ENCODE measurements around the gene FRAS1.
"Not testable (repeated sequence)": the region's sequence is repeated elsewhere in the genome, so short reads cannot be mapped to it uniquely, and the experiment has no call there.

The FRAS1 gene

DNA sequence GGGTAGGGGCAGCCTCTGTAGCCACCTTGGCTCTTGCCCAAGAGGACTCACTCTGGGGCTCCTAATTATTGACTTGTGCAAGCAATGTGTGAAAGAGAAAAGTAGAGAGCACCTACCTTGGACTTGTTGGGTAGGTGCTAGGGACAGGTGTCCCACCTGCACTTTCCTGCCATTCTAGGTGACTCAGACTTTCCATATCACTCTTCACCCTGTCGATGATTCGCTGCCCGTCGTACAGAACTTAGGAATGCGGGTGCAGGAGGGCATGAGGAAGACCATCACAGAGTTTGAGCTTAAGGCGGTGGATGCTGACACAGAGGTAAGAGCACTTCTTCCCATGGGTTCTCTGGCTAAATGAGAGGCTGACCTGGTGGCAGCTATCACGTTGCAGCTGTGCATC lies 407.1 kb downstream of the FRAS1 start:
- DNase-seq, result no peak

DNA sequence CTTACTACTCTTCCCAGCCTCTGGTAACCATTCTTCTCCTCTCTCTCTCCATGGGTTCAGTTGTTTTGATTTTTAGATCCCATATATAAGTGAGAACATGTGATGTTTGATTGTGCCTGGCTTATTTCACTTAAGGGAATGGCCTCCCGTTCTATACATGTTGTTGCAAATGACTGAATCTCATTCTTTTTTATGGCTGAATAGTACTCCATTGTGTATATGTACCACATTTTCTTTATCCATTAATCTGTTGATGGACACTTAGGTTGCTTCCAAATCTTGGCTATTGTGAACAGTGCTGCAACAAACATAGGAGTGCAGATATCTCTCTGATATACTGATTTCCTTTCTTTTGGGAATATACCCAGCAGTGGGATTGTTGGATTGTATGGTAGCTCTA lies 410.1 kb downstream of the FRAS1 start:
- DNase-seq, result not testable (repeated sequence)

DNA sequence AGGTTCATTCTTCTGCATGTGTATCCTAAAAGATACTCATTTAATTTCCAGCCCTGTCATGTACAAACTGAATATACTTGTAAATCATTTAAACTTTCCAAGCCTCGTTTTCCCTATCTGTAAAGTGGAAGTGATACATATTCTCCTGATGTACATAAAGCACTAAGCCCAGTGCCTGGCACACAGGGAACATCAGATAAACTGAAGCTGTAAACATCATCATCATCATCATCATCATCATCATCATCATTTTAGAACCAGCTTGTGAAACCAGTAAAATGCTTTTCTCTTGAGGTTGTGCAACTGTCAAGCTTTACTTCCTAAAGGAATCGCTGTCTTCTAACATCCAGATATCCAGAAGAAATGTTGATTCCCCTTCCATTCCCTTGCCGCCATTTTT lies 411.1 kb downstream of the FRAS1 start:
- DNase-seq, result no peak

DNA sequence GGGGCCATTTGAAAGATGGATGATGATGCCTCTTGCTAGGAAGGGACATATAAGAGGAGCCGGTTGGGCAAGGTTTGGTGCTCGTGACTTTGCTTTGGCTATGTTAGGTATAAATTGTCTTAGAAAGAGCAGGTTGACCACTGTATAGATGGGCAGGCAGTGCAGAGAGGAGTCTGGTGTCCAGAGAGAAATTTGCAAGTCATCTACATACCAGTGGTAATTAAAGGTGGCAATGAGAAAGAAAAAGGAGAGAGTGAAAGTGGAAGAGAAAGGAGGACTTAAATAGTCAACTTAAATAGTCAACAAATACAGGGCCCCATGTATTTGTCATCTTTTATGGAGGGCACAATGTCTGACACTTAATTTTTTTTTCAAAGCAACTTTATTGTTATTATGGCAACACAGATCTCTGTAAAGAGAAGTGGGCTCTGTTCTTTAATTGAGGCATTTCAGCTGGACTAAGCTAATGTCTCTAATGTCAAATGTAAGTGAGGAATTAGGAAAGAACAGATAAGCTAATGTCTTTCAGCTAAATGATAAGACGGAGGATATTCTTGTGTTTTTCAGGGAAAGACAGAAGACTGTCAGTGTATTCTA lies 419.1 kb downstream of the FRAS1 start:
- DNase-seq, result no peak

DNA sequence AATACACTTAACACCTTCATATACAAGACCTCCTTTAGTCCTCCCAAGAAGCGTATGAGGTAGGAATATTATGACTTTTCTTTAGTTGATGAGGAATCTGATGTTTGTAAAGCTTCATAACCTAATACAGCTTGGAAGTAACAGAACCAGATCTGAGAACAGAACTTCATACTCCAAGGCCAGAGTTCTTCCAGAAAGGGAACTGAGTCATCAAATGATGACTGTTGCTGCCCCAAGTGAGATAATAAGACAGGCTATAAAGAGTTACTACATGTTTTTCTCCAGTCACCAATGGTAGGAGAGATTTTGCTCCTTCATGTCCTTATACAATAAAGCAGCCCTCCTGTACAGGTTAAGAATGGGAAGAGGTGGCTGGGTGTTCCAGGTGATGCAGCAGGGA lies 420.2 kb downstream of the FRAS1 start:
- DNase-seq, result no peak

DNA sequence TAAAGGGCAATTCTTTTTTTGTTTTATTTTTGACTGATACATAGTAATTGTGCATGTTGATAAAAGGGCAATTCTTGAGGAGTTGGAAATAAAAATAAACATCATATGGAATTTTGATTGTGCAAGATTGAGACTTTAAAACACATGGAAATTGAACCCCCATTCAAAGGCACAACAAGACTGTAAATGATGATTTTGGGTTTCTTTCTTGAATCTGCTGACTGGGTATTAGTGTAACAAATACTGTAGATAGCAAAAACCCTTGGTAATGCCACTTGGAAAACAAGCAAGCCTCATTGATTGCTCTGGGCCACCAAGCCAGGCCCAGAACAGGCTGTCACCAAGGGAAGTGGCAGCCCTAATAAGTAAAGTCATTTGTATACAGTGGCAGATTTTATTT lies 421.4 kb downstream of the FRAS1 start:
- no peak for DNase-seq

DNA sequence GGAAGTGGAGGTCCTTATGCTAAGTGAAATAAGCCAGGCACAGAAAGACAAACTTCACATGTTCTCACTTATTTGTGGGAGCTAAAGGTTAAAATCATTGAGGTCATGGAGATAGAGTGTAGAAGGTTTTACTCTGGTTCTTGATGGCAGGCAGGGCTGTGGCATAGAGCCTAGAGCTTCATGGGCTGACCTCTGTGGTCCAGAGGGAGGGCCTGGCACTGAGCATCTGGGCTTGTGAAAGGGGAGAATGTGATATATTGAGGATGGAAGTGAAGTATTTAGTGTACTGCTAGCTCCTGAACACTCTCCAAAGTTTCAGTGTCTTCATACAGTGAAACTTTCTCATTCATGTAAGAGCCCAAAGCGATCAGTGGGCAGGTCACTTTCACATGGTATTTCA lies 423.2 kb downstream of the FRAS1 start:
- no peak for DNase-seq

DNA sequence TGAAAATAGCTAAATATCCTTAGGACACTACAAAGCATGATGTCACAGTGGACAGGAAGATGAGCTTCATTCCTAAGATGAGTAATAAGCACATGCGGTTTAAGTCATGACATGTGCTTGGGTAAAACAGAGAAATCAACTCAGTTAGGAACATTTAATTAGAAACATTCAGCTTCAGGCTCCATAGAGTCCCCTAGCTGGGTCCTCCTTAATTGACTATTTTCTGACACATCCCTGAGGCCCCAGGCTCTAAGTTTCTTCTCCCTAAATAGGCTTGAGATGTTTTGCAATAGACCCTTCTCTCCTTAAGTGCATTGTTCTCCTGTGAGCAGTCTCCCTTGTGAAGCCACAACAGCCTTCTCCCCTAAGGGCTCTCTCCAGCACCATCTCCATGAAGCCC lies 424.1 kb downstream of the FRAS1 start:
- DNase-seq, result no peak

DNA sequence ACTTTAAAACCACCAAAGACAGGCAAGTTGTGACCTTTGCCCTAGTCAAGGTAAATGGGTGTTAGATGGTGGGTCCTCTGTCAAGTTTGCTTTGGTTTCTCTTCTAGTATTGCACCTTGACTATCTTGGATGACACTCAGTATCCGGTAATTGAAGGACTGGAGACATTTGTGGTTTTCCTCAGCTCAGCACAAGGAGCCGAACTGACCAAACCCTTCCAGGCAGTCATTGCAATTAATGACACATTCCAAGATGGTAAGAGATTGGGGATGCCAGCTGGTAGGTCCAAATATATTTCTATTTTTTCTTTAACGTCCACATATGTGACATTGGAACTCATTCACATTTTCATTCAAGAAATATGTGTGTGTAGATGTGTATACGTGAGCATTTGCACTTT lies 425.2 kb downstream of the FRAS1 start:
- no peak for DNase-seq

DNA sequence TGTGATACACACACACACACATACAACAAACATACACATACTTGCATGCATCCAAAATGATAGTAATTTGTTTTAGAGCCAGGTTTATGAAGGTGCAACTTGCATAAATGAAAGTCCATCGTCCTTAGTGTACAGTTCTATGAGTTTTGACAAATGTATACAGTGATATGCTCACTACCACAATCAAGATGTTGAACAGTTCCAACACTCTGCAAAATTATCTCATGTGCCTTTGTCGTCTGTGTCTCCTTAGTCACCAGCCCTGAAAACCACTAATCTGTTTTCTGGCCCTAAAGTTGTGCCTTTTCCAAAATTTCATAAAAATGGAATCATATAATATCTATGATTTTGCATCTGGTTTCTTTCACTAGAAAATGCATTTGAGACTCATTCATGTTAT lies 426.7 kb downstream of the FRAS1 start:
- no peak for DNase-seq

DNA sequence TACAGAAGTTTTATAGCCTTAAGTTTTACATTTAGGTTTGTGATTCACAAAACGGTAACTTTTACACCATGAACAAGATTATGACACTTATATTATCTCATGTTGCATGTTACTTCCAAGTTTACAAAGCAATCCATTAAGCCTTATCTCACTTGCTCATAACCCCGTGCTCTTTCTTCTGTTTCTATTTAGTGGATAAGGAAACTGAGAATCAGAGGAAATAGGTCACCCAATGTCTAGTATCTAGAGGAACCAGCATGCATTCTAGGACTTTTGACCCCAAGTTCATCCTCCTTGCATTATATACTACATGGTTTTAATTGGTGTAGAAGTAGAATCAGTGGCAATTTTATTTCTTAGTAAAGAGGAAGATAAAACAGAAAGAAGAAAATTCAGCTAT lies 427.5 kb downstream of the FRAS1 start:
- DNase-seq, result no peak

DNA sequence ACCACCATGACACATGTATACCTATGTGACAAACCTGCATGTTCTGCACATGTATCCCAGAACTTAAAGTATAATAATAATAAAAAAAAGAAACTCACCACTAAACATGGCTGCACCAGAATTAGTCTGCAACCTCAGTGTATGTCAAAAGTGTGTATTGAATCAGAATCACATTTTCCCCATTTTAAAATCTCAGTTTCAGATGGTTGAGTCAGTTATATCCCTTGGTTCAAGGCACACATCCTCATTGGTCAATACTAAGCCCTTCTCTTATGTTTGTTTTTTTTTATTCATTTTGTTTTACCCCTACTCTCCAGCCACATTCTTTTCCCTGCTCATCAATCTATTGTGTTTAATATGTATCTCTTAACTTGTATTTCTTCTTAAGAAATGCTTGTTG lies 436.6 kb downstream of the FRAS1 start:
- no peak for DNase-seq

DNA sequence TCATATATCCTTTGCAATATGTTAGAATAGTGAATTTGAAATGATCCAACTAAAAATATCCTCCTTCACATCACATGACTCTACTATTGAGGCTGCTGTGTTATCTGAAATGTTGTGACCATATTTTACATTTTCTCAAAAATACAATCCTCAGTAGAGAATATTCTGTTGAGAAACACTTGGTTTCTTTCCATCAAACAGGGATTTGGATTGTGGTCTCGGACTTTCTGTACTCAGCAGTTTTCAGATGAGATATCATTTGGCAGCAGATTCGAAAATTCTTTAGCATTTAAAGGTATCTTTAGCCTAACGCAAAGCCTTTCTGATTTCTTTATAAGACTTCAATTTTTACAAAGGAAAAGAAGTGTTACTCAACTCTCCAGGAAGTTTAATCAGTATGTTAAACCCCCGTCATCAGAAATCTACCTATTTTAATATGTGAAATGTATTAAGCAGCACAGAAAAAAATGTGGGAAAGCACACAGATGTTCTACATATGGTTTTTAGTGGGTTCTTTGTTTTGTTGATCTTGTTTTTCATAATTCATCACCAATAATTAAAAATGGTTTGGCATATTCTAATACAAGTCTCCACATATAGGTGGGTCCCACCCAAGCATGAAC lies 439.0 kb downstream of the FRAS1 start:
- no peak for DNase-seq

DNA sequence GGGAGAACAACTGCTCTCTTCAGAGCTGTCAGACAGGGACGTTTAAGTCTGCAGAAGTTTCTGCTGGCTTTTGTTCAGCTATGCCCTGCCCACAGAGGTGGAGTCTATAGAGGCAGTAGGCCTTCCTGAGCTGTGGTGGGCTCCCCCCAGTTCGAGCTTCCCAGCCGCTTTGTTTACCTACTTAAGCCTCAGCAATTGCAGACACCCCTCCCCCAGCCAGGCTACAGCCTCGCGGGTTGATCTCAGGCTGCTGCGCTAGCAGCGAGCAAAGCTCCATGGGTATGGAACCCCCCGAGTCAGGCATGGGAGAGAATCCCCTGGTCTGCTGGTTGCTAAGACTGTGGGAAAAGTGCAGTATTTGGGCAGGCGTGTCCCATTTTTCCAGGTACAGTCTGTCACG lies 449.1 kb downstream of the FRAS1 start:
- DNase-seq, result not testable (repeated sequence)

DNA sequence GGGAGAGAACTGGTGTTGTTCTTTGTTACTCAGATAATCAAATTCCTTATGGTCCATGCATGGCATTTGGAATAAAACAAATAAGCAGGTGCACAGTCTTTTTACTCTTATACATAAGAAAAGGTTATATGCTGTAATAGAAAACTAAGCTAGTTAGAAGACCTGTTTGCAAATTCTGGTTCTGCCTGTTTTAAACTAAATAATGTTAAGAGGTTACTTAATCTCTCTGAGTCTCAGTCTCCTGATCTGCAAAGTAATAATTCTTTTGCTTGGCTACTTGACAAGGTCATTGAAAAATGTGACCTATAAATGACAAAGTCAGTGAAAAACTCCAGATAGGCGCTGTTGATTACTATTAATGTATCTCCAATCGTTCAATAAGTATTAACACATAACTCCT lies 451.9 kb downstream of the FRAS1 start:
- DNase-seq, result no peak

DNA sequence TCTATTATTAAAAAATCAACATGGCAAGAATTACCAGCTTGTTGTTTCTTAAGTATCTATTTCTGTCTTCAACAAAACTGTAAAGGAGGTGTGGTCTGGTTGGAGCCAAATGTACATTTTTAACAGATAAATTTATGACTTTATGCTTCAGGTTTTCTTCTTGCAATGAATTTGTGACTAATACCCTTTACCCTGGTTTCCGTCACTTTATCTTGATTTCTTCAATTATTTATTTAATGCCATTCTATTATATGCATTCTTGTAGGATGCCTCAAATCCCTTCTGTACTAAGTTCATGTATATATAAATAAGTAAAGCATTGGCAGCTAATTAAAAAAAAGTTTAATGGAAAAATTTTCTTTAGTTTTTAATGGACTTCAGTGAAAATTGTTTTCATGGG lies 453.0 kb downstream of the FRAS1 start:
- no peak for DNase-seq

DNA sequence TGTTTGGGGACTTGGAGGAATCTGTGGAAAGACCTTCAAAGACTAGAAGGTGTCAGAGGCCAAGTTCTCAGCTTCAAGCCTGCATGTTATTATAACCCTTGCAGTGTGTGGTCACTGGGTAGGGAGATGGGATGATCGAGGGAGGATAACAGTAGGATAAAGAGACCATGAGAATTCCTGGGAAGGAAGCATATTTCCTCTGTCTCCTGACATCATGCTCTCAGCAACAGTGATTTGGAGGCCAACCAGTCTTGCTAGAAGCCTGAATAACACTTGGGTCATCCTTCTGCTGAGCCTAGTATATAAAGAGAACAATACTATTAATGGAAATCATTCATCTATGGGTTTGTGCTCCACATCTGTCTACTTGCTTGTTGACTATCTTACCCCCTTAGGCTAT lies 453.6 kb downstream of the FRAS1 start:
- DNase-seq, result no peak

DNA sequence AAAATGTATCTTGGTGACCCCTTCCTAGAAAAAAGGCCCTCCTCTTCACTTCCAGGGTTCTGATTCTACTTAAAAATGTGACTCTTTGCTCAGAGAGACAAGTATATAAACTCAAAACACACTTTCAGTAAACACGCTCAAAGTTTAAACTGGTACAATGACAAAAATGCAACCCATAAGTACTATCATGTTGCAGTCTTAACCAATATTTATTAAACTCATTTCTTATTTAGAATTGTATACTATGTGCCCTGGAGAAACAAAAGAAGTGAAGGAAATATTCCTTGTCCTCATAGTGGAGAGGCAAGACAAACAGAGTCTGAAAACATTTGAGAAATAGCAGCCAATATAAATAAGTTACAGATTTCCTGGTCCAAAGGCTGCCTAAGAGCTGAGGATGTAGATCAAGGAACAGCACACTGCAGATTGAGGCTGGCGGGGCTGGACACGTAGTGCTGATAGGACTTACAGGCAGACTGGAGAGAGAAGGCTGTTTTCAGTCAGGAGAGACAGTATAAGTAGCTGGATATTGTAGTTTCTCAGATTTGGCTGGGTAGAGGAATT lies 455.3 kb downstream of the FRAS1 start:
- no peak for DNase-seq

DNA sequence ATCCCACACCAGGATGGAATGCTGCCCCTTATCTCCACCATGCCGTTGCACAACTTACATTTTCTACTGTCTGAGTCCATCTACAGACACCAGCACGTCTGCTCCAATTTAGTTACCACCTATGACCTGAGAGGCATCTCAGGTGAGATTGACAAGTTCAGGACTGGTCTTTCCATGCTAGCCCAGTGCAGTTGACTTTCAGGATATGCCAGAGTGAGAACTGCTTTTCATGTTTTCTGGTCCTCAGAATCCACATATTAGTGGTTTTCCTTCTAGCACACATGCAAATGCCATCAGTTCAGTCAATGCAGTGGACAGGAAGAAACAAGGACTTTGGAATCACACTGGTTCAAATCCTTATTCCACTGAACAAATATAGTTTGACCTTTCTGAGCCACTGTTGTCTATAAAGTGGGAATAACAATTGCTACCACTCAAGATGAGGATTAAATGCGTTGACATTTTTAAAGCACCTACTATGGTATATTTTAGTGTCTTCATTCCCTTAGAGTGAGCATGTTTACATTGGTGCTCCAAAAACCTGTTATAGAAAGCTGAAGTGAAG lies 456.4 kb downstream of the FRAS1 start:
- no peak for DNase-seq

DNA sequence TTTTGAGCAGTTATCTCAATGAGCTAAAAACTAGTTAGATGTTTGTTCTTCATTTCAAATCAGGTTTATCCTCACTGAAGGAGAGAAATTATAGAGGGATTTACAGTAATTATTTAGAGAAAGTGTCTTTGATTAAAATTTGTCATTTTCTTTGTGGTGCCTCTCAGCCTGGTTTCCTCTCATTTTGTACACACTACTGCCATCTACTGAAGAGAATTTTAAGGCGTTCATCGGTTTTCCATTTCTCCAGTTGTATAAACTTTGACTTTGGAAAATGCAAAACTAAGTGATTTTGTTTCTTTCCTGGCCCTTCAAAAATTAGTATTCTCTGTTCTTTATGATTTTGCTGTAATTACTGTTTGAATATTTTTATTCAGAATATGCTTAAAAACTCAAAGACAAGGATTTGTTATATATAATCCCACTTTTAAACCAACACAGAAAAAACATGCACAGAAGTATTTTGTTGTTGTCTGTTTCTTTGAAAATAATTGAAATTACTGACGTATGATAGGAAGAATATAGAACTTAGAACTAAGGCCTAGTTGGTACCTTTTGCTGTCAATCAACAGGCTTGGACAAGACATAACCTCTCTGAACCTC lies 460.0 kb downstream of the FRAS1 start:
- DNase-seq, result no peak

DNA sequence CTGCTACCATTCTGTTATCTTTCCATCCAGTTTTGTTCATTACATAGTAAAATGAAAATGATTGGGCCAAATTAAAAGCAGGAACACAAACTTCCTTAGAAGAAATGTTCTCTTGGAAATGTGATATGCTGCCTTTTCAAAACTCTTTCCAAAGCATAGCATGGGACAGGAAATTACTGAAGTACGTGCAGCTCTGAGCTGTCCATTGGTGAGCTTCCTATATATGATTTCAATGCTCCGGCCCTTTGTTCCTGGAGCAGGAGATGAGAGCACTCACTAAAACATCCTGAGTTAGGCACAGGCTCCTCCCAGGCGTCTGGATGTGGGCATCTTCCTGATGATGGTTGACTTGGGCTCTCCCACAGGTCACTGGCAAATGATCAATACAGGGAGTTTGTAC lies 461.4 kb downstream of the FRAS1 start:
- no peak for DNase-seq

DNA sequence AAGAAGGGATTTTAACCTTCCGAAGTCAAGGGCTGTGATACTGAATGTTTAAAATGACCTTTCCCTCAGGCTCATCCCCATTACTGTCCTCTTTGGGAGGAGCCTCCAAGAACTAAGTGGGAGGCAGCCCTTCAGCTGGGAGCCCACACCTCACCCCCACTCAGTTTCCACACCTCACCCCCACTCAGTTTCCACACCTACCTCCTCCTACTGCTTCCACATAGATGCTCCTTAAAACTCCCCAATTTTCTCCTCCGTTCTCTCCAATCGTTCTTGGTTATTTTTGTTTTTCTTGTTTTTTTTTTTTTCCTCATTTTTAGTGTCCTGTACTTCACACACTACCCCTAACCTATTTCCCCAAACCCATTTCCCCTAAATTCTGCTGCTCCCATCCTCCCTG lies 462.8 kb downstream of the FRAS1 start:
- no peak for DNase-seq

DNA sequence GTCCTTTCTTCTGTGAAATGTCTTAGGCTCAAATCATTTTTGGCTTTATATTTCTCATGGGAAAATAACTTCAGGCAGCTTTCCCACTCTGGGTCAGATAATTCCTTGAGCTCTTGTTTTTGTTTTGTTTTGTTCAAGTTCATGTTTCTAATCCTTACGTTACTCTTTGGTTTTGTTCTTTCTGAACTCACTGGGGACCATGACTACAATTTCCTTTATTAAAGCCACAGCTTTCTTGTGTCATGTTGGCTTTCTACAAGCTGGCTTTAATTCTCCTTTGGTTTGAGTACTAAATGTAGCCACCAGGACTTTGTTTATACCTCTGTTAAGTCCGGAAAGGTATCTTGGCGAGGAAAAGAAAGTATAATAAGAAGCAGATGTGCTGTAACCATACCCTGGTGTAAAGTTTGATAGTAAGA lies 463.7 kb downstream of the FRAS1 start:
- DNase-seq, result no peak

DNA sequence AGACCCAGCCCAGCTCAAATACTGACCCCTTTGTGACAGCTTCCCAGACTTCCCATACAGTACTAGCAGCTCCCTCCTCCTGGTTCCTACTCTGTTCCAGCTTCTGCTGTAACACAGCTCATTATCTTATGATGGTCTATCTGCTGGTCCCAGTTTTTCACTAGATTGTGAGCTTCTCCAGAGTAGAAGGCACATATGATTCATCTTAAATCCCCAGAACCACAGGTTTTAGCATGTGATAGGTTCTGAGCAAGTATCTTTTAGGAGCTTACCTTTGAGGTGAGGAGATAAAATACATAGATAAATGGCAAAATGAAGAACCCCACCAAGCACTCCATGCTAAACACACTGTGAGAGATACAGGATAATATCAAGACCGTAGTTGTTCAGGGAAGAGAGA lies 466.9 kb downstream of the FRAS1 start:
- DNase-seq, result no peak

Data from T-helper 2 cell (primary cell).